ENCODE measurements around the gene VPS35L.
A peak's percentile ranks its signal among the peaks of the same experiment; 100 is the strongest.
"Not testable (repeated sequence)": the region's sequence is repeated elsewhere in the genome, so short reads cannot be mapped to it uniquely, and the experiment has no call there.

VPS35L gene

DNA sequence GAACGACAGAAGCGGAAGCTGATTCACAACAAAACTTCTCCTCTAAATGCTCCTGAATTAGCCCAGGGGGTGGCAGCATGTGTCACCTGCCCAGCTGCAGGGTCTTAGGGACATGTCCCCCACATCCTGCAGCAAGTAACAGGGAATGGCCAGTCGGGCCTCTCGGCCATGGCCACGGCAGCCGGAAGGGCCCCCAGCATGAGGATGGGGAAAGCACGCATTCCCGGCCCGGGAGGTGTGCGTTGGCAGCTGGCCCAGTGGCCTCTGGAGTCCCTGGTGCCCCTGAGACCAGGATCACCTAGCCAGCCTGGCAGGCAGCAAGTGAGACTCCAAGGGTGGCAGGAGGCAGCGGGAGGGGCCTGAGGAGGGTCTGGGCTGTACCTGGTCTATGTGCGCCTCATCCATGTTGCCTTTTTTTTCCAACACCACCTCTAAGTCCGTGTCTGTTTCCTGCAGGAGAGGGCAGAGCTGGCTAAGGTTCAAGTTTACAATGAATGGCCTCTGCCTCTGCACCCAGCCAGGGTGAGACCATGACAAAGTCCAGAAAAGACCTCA lies 155.6 kb downstream of the VPS35L start:
- DNase-seq (ENCODE audit: low read depth in 3 of 3), result no peak

GRCh38 chr16:19711643-19712042 lies 156.1 kb downstream of the VPS35L start:
- DNase-seq (ENCODE audit: low read depth in 3 of 3), result no peak

GRCh38 chr16:19712418-19713058 lies 157.0 kb downstream of the VPS35L start:
- DNase-seq (ENCODE audit: low read depth in 3 of 3), result no peak

DNA sequence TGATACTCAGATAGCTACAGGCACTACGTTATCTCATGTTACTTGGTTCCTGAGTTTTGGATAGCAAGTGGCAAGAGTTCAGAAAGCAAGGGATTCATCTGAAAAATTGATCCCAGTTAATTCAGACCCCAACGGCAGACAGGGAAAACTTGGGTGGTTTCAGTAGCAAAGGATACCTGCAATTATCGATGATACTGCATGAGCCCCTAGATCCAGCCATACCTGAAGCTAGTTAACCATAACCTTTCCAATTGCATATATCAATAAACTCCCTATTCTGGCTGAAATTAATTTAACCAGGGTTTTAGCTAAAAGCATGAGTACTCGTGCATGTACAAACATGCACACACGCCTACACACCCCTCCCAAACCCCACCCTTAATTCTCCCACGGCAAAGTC lies 158.2 kb downstream of the VPS35L start:
- no peak for DNase-seq (ENCODE audit: low read depth in 3 of 3)

DNA sequence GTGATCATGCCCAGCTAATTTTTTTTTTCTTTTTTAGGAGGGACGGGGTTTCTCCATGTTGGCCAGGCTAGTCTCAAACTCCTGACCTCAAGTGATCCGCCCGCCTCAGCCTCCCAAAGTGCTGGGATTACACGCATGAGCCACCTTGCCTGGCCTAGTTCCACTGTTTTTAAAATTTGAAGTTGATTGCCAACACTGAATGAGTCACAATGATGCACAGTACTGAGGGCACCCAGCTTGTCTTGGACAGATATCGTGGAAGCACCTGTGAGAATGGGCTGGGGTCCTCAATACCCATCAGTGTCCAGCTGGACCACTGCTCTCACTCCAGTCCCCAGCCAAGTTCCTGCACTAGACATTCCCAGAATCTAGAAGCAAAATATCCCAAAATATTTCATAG lies 160.1 kb downstream of the VPS35L start:
- DNase-seq (ENCODE audit: low read depth in 3 of 3), result no peak

- no peak for DNase-seq (ENCODE audit: low read depth in 3 of 3)
Observed at GRCh38 chr16:19716183-19716582, 160.7 kb downstream of the VPS35L start.

DNA sequence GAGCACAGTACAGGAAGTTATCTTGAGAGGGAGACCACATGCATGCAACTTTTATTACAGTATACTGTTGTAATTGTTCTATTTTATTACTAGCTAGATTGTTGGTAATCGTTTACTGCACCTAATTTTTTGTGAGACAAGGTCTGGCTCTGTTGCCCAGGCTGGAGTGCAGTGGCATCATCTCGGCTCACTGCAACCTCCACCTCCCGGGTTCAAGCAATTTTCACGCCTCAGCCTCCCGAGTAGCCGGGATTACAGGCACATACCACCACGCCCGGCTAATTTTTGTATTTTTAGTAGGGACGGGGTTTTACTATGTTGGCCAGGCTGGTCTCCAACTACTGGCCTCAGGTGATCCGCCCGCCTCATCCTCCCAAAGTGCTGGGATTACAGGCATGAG lies 161.2 kb downstream of the VPS35L start:
- not testable (repeated sequence) for DNase-seq (ENCODE audit: low read depth in 3 of 3)

DNA sequence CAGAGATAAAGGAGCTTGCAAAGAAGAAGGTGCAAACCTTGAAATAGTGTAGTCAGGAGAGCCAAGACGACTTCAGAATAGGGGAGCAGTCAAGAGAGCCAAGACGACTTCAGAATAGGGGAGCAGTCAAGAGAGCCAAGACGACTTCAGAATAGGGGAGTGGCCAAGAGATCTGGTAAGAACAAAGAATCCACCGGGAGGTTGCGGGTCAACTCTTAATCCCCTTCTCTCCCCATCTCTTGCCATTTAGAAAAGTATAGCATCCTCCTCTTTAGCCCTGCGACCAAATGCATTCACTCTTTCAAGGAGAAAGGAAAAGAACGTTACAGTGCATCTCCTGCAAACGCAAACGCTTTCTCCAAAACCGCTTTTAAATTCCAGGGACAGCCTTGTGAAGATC lies 161.8 kb downstream of the VPS35L start:
- no peak for DNase-seq (ENCODE audit: low read depth in 3 of 3)

DNA sequence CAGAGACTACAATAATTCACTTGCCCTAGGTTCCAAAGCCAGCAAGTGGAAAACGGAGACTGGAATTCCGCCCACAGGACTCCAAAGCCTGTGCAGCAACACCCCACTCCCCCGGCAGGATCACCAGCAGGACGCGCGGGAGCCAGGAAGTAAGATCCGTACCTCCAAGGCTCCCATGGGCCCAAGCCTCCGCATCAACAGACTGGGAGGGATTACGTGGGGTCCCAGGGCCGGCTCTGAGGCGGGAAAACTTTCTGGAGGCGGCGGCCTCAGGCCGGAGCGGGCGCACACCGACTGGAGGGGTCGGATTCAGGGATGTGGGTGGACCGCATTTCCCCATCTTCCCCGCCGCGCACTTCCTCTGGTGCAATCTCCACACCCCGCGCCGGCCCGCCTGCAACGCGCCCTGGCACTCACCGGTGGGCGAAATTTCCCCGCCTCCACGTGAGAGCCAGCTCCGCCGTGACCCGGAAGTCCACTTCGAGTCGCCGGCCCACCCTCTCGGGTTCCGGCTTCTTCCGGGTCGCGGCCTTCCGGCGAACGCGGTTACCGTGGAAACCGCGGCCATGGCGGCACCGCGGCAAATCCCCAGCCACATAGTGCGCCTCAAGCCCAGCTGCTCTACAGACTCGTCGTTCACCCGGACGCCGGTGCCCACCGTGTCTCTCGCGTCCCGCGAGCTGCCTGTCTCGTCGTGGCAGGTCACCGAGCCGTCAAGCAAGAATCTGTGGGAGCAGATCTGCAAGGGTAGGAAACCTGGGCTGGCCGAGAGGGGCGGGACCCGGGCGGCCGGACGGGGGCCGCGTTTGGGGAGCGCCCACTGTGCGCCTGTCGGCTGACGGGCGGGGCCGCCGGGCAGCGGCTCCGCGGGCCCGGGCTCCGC lies 162.5 kb downstream of the VPS35L start, which contains the start of the genes IQCK and KNOP1:
Gene IQCK (plus strand): TSS at position 531 of the 883 bp plus-strand sequence. CDS start 36 bp downstream, at position 567.
Gene KNOP1 (minus strand): TSS at position 487 of the 883 bp plus-strand sequence. CDS start 3,192 bp downstream, outside the sequence.
- peak; percentile 79 to 85 (median 84) for DNase-seq (ENCODE audit: low read depth in 3 of 3)

- DNase-seq (ENCODE audit: low read depth in 3 of 3), result no peak
Observed at GRCh38 chr16:19718624-19718965, 163.1 kb downstream of the VPS35L start.

DNA sequence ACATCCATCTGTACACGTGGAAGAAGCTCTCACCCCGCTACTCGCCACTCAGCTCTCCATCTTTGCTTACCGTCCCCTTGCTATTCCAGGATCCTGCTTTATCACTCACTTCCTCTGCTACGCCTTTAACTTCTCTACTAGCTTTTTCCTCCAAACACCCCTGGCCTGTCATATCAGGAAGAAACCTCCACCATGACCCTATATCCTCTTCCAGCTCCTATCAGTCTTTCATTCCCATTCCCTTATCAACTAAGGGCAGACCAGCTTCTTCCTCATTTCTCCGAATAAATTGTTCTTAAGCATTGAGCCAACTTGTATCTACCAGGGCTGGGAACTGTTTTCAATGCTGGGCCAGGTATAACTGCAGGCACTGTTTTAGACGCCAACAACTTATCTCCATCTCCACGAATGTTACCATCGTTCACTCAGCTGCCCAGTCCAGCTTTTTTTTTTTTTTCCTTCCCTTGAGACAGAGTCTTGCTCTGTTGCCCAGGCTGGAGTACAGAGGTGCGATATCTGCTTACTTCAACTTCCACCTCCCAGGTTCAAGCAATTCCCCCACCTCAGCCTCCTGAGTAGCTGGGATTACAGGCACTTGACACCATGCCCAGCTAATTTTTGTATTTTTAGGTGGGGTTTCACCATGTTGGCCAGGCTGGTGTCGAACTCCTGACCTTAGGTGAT lies 166.9 kb downstream of the VPS35L start:
- DNase-seq (ENCODE audit: low read depth in 3 of 3), result no peak

DNA sequence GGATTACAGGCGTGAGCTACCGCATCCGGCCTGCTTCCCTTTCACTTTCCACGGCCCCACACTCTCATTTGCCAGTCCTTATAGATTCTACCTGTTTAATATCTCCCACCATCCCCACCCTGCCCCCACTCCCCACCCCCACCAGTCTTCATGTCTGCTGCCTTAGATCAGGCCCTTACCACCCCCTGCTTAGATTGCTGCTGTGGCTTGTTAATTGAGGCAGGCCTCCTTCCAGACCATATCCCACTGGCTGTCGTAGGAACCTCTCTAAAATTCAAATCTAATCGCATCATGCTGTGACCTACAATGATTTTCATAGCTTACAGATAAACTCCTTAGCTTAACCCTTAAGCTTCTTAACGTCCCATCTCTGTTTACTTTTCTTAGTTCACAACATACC lies 167.5 kb downstream of the VPS35L start:
- no peak for DNase-seq (ENCODE audit: low read depth in 3 of 3)

DNA sequence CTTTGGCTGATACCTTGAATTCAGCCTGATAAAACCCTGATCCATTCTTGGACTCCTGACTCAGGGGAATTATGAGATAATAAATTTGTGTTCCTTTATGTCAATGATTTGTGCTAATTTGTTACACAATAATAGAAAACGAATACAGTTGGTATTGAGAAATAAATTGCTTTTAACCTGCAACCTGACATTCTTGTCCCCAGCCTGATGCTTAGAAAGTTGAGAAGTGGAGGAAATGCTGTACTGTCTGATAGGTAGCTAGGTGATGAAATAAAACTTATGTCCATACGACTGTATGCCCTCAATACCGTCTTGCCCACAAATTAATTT lies 173.1 kb downstream of the VPS35L start:
- DNase-seq (ENCODE audit: low read depth in 3 of 3), result no peak

GRCh38 chr16:19733551-19733950 lies 178.0 kb downstream of the VPS35L start:
- no peak for DNase-seq (ENCODE audit: low read depth in 3 of 3)

- DNase-seq (ENCODE audit: low read depth in 3 of 3), result no peak
Observed at GRCh38 chr16:19735074-19735867, 179.8 kb downstream of the VPS35L start.

DNA sequence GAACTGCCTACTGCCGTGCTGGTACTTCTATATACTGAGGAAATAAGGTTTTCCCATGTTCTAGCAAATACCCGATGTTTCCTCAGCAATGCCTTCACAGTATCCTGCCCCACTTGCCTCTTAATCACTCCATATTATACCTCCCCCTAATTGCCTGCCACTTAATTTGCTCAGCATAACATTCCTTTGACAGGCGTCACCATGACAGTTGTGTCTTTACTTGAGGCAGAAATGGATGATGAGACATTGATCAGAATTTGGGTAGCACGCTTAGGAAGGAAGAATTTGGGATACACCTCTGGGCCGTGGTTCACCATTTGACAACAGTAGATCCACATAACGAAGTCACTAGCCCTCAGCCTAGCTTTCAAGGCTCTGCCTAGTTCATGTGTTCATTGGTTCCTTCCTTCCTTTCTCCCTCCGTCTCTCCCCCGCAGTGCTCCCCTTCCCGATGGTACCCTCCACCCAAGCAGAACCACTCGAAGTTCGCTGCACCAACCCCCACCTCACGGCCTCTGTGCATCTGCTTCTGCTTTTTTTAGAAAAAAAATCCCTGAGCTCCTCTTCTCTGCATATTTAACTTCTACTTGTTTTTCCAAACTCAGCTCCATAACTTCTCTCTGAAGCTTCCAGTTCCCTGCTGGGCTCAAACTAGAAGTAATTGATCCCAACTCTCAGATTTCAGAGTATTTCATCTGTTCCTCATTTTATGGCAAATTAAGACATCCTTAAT lies 182.0 kb downstream of the VPS35L start:
- no peak for DNase-seq (ENCODE audit: low read depth in 3 of 3)

DNA sequence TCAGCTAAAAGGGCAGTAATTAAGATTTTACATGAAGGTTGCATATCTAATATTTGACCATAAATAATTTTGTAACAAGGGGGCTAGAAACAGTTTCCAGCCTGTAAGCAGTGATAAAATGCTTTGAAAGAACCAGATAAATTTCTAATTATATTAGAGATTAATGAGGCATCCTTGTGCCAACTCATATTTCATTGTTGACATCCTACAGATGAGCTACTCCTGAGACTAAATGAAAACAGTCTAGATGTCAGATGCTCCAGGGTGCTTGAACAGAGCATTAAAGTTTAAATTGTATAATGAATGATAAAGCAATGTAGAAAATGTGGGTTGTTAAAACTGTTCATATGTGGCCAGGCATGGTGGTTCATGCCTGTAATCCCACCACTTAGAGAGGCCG lies 185.9 kb downstream of the VPS35L start:
- no peak for DNase-seq (ENCODE audit: low read depth in 3 of 3)

DNA sequence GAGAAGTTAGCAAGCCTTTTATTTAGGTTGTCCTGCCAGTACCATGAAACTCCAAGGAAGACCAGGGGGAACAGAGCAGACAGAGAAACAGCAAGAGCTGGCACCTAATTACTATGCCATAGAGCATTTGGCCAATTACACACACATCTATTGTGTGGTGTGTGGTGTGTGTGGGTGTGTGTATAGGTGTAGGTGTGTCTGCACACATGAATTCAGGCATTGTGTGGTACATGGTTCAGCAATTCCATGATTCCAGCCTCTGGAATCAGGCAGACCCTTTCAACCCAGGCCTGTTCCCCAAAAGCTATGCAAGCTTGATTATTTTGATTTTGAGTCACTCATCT lies 188.3 kb downstream of the VPS35L start:
- no peak for DNase-seq (ENCODE audit: low read depth in 3 of 3)

DNA sequence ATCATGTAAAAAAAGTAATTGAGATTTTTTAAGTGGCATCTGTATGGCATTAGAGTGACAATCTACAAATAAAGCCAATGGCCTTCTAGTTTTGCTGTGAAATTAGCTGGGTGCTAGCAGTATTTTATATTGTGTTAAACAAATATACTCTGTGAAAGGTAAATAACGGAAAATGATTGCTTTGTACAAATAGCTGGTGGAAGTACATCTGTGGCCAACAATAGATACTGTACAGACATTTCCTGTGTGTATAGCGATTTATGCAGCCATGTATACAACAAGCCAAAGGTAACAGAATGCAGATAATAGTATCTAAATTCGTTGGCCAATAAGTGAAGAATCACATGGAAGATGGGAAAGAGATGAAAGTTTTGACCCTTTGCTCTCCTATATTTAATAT lies 189.2 kb downstream of the VPS35L start:
- no peak for DNase-seq (ENCODE audit: low read depth in 3 of 3)

- no peak for DNase-seq (ENCODE audit: low read depth in 3 of 3)
Observed at GRCh38 chr16:19745286-19746010, 189.9 kb downstream of the VPS35L start.
